Rectal smooth muscle tissue (tissue), 1 donor: ENCODE measurements around the gene CBLN3.

Source experiments
- H3K27ac ChIP-seq: one replicate; pipeline ENCODE4 v1.7.0; 2013; ENCODE audit warnings: low read depth, low read length, inconsistent platforms
- H3K27me3 ChIP-seq: one replicate; pipeline ENCODE4 v1.7.0; 2013; ENCODE audit warnings: low read length; ENCODE audit not compliant: control insufficient read depth, insufficient read depth
- H3K36me3 ChIP-seq: one replicate; pipeline ENCODE4 v1.7.0; 2013; ENCODE audit warnings: low read length; ENCODE audit not compliant: control insufficient read depth, insufficient read depth
- H3K4me1 ChIP-seq: one replicate; pipeline ENCODE4 v1.7.0; 2013; ENCODE audit warnings: low read length; ENCODE audit not compliant: control insufficient read depth, insufficient read depth
- H3K4me3 ChIP-seq: one replicate; pipeline ENCODE4 v1.7.0; 2013; ENCODE audit warnings: low read length
- H3K9ac ChIP-seq: one replicate; pipeline ENCODE4 v1.7.0; 2013; ENCODE audit warnings: low read length

CBLN3 gene

GRCh38 chr14:24436355-24437019, 7.0 kb upstream of the CBLN3 start:
- Histone ChIP-seq H3K36me3 (peaks cover 43% of the 10 kb centered on the region), H3K9ac (no peak overlapping the region), H3K27me3 (no peaks in the 10 kb centered on the region), H3K4me1 (peaks cover 10% of the 10 kb centered on the region), H3K4me3 (no peak overlapping the region), H3K27ac (peak overlapping the region; percentile 62)

- peaks cover 11% of the 10 kb centered on the region for H3K4me1 ChIP-seq
- H3K9ac ChIP-seq, result no peak overlapping the region
- no peak overlapping the region for H3K4me3 ChIP-seq
- H3K27ac ChIP-seq, result peak overlapping the region; percentile 62
- no peaks in the 10 kb centered on the region for H3K27me3 ChIP-seq
- peaks cover 43% of the 10 kb centered on the region for H3K36me3 ChIP-seq
Observed at GRCh38 chr14:24435998-24436354, 6.5 kb upstream of the CBLN3 start.

GRCh38 chr14:24435192-24435810, 5.8 kb upstream of the CBLN3 start:
- H3K36me3 ChIP-seq, result peaks cover 38% of the 10 kb centered on the region
- no peak overlapping the region for H3K9ac ChIP-seq
- H3K27me3 ChIP-seq, result no peaks in the 10 kb centered on the region
- H3K27ac ChIP-seq, result no peak overlapping the region
- peaks cover 15% of the 10 kb centered on the region for H3K4me1 ChIP-seq
- no peak overlapping the region for H3K4me3 ChIP-seq

- H3K27me3 ChIP-seq, result no peaks in the 10 kb centered on the region
- peaks cover 35% of the 10 kb centered on the region for H3K36me3 ChIP-seq
- H3K9ac ChIP-seq, result no peak overlapping the region
- H3K27ac ChIP-seq, result no peak overlapping the region
- no peak overlapping the region for H3K4me3 ChIP-seq
- peaks cover 15% of the 10 kb centered on the region for H3K4me1 ChIP-seq
Observed at GRCh38 chr14:24434676-24435075, 5.2 kb upstream of the CBLN3 start.

- Histone ChIP-seq H3K4me1 (peaks cover 18% of the 10 kb centered on the region), H3K4me3 (no peak overlapping the region), H3K36me3 (peaks cover 31% of the 10 kb centered on the region), H3K27me3 (no peaks in the 10 kb centered on the region), H3K27ac (no peak overlapping the region), H3K9ac (no peak overlapping the region)
Observed at GRCh38 chr14:24434036-24434435, 4.6 kb upstream of the CBLN3 start.

GRCh38 chr14:24432259-24433131, 3.0 kb upstream of the CBLN3 start:
- peaks cover 19% of the 10 kb centered on the region for H3K4me1 ChIP-seq
- H3K9ac ChIP-seq, result no peak overlapping the region
- H3K27me3 ChIP-seq, result no peaks in the 10 kb centered on the region
- H3K27ac ChIP-seq, result no peak overlapping the region
- peaks cover 28% of the 10 kb centered on the region for H3K36me3 ChIP-seq
- peak overlapping the region; percentile 87 for H3K4me3 ChIP-seq

GRCh38 chr14:24431569-24432258, 2.2 kb upstream of the CBLN3 start:
- Histone ChIP-seq H3K9ac (no peak overlapping the region), H3K27ac (peak overlapping the region; percentile 92), H3K27me3 (no peaks in the 10 kb centered on the region), H3K36me3 (peaks cover 20% of the 10 kb centered on the region), H3K4me3 (peak overlapping the region; percentile 87), H3K4me1 (peaks cover 19% of the 10 kb centered on the region)

GRCh38 chr14:24430682-24431568, 1.5 kb upstream of the CBLN3 start:
- peak overlapping the region; percentile 87 for H3K9ac ChIP-seq
- H3K27me3 ChIP-seq, result no peaks in the 10 kb centered on the region
- peaks cover 16% of the 10 kb centered on the region for H3K4me1 ChIP-seq
- peak overlapping the region; percentile 92 for H3K27ac ChIP-seq
- H3K36me3 ChIP-seq, result peaks cover 17% of the 10 kb centered on the region
- peak overlapping the region; percentile 87 for H3K4me3 ChIP-seq

GRCh38 chr14:24430143-24430681, 744 bp upstream of the CBLN3 start:
- Histone ChIP-seq H3K27me3 (no peaks in the 10 kb centered on the region), H3K4me3 (peak overlapping the region; percentile 87), H3K4me1 (peaks cover 16% of the 10 kb centered on the region), H3K9ac (peak overlapping the region; percentile 87), H3K36me3 (peaks cover 16% of the 10 kb centered on the region), H3K27ac (peak overlapping the region; percentile 92)

- H3K27me3 ChIP-seq, result no peaks in the 10 kb centered on the region
- peaks cover 16% of the 10 kb centered on the region for H3K36me3 ChIP-seq
- H3K27ac ChIP-seq, result peak overlapping the region; percentile 92
- H3K4me3 ChIP-seq, result peak overlapping the region; percentile 87
- peak overlapping the region; percentile 89 for H3K9ac ChIP-seq
- H3K4me1 ChIP-seq, result peaks cover 16% of the 10 kb centered on the region
Observed at GRCh38 chr14:24428628-24429394, 657 bp downstream of the CBLN3 start.
